ENCODE results near the gene GOLPH3. TPM values are rescaled to one million over a fixed set of nuclear protein-coding genes. Genes with fewer than 3 reads are reported as not detected.
"Not testable (repeated sequence)": the region's sequence is repeated elsewhere in the genome, so short reads cannot be mapped to it uniquely, and the experiment has no call there.

GOLPH3 gene
- 68.5 TPM for total RNA-seq (ENCODE audit: unreplicated experiment)
- long read RNA-seq, transcript GOLPH3-201 (4 exons, 2,721 nt) = major isoform, 19 of 24 reads
- long read RNA-seq, partial matches to known transcripts = 1 of 24 reads
- long read RNA-seq, other reads (novel, unspliced or antisense) = 3 of 24 reads

- peak; percentile 96 for DNase-seq
- H3K36me3 Mint-ChIP-seq (ENCODE audit: unreplicated experiment) = peaks cover 7% of the 10 kb centered on the region
- peaks cover 22% of the 10 kb centered on the region for H3K4me1 Mint-ChIP-seq (ENCODE audit: low read depth, unreplicated experiment)
- H3K27me3 Mint-ChIP-seq (ENCODE audit: unreplicated experiment) = peaks cover 14% of the 10 kb centered on the region
- peaks cover 14% of the 10 kb centered on the region for H3K9me3 Mint-ChIP-seq (ENCODE audit: unreplicated experiment)
- H3K27ac Mint-ChIP-seq (ENCODE audit: unreplicated experiment) = peak within 1 kb of the TSS; percentile 96
- H3K4me3 Mint-ChIP-seq (ENCODE audit: unreplicated experiment) = peak within 1 kb of the TSS; percentile 94
- TF ChIP-seq CTCF (IDR thresholded peaks at IDR 0.05; ENCODE audit: partially characterized antibody, unreplicated experiment) = no peak
Measured at GRCh38 chr5:32174011-32174870, at the start of gene GOLPH3. GOLPH3 (minus strand) TSS chr5:32174319; CDS start chr5:32174034, 285 bp downstream.

GRCh38 chr5:32222723-32223470 lies 48.8 kb upstream of the GOLPH3 start:
- no peak for DNase-seq
- Mint-ChIP-seq H3K4me1 (ENCODE audit: low read depth, unreplicated experiment) (no peaks in the 10 kb centered on the region), H3K4me3 (ENCODE audit: unreplicated experiment) (no peak overlapping the region), H3K36me3 (ENCODE audit: unreplicated experiment) (no peaks in the 10 kb centered on the region), H3K27me3 (ENCODE audit: unreplicated experiment) (no peaks in the 10 kb centered on the region), H3K9me3 (ENCODE audit: unreplicated experiment) (peaks cover 2% of the 10 kb centered on the region), H3K27ac (ENCODE audit: unreplicated experiment) (no peak overlapping the region)
- no peak for TF ChIP-seq CTCF (IDR thresholded peaks at IDR 0.05; ENCODE audit: partially characterized antibody, unreplicated experiment)

GRCh38 chr5:32217886-32218396 lies 43.8 kb upstream of the GOLPH3 start:
- no peak for DNase-seq
- H3K4me1 Mint-ChIP-seq (ENCODE audit: low read depth, unreplicated experiment) = no peaks in the 10 kb centered on the region
- no peaks in the 10 kb centered on the region for H3K27me3 Mint-ChIP-seq (ENCODE audit: unreplicated experiment)
- no peaks in the 10 kb centered on the region for H3K9me3 Mint-ChIP-seq (ENCODE audit: unreplicated experiment)
- no peak overlapping the region for H3K4me3 Mint-ChIP-seq (ENCODE audit: unreplicated experiment)
- TF ChIP-seq CTCF (IDR thresholded peaks at IDR 0.05; ENCODE audit: partially characterized antibody, unreplicated experiment) = no peak
- no peak overlapping the region for H3K27ac Mint-ChIP-seq (ENCODE audit: unreplicated experiment)
- H3K36me3 Mint-ChIP-seq (ENCODE audit: unreplicated experiment) = no peaks in the 10 kb centered on the region

- not testable (repeated sequence) for H3K27ac Mint-ChIP-seq (ENCODE audit: unreplicated experiment); H3K4me3 Mint-ChIP-seq (ENCODE audit: unreplicated experiment)
Measured at GRCh38 chr5:32214344-32214743, 40.2 kb upstream of the GOLPH3 start.

GRCh38 chr5:32210151-32210550 lies 36.0 kb upstream of the GOLPH3 start:
- H3K27ac Mint-ChIP-seq (ENCODE audit: unreplicated experiment) = no peak overlapping the region
- H3K4me3 Mint-ChIP-seq (ENCODE audit: unreplicated experiment) = no peak overlapping the region
- no peaks in the 10 kb centered on the region for H3K36me3 Mint-ChIP-seq (ENCODE audit: unreplicated experiment)
- H3K9me3 Mint-ChIP-seq (ENCODE audit: unreplicated experiment) = peaks cover 3% of the 10 kb centered on the region
- H3K4me1 Mint-ChIP-seq (ENCODE audit: low read depth, unreplicated experiment) = no peaks in the 10 kb centered on the region
- DNase-seq = no peak
- no peak for TF ChIP-seq CTCF (IDR thresholded peaks at IDR 0.05; ENCODE audit: partially characterized antibody, unreplicated experiment)
- H3K27me3 Mint-ChIP-seq (ENCODE audit: unreplicated experiment) = peaks cover 4% of the 10 kb centered on the region

More at GRCh38 chr5:32214344-32214743, 40.2 kb upstream of the GOLPH3 start:
- not testable (repeated sequence) for H3K4me1 Mint-ChIP-seq (ENCODE audit: low read depth, unreplicated experiment); H3K27me3 Mint-ChIP-seq (ENCODE audit: unreplicated experiment); H3K9me3 Mint-ChIP-seq (ENCODE audit: unreplicated experiment); DNase-seq; H3K36me3 Mint-ChIP-seq (ENCODE audit: unreplicated experiment)

- not testable (repeated sequence) for H3K9me3 Mint-ChIP-seq (ENCODE audit: unreplicated experiment); H3K27ac Mint-ChIP-seq (ENCODE audit: unreplicated experiment); H3K27me3 Mint-ChIP-seq (ENCODE audit: unreplicated experiment); H3K4me1 Mint-ChIP-seq (ENCODE audit: low read depth, unreplicated experiment); H3K4me3 Mint-ChIP-seq (ENCODE audit: unreplicated experiment); H3K36me3 Mint-ChIP-seq (ENCODE audit: unreplicated experiment); DNase-seq
Measured at GRCh38 chr5:32208837-32209236, 34.7 kb upstream of the GOLPH3 start.

Measured in glutamatergic neuron (in vitro differentiated cells).